8988T (cell line): ENCODE data around the gene WDSUB1.

ENCODE experiments used
- DNase-seq: peaks from one replicate; pipeline ENCODE4 v3.0.0; 2011

Gene WDSUB1

GRCh38 chr2:159194241-159194640 lies 92.3 kb downstream of the WDSUB1 start:
- DNase-seq, result no peak

GRCh38 chr2:159193791-159194190 lies 92.7 kb downstream of the WDSUB1 start:
- DNase-seq, result no peak

- no peak for DNase-seq
These were observed 94.1 kb downstream of the WDSUB1 start for GRCh38 chr2:159192371-159192918.

- no peak for DNase-seq
These were observed 98.1 kb downstream of the WDSUB1 start for GRCh38 chr2:159188449-159188848.

GRCh38 chr2:159187106-159187505 lies 99.4 kb downstream of the WDSUB1 start:
- no peak for DNase-seq

GRCh38 chr2:159186462-159186861 lies 100.0 kb downstream of the WDSUB1 start:
- no peak for DNase-seq
